Brain pericyte (primary cell): ENCODE data around the gene LRRC3.

Experiments
- DNase-seq: peaks from one replicate; pipeline ENCODE4 v3.0.0-alpha.2; 2012; ENCODE audit warnings: low read depth, low spot score

LRRC3 gene

DNA sequence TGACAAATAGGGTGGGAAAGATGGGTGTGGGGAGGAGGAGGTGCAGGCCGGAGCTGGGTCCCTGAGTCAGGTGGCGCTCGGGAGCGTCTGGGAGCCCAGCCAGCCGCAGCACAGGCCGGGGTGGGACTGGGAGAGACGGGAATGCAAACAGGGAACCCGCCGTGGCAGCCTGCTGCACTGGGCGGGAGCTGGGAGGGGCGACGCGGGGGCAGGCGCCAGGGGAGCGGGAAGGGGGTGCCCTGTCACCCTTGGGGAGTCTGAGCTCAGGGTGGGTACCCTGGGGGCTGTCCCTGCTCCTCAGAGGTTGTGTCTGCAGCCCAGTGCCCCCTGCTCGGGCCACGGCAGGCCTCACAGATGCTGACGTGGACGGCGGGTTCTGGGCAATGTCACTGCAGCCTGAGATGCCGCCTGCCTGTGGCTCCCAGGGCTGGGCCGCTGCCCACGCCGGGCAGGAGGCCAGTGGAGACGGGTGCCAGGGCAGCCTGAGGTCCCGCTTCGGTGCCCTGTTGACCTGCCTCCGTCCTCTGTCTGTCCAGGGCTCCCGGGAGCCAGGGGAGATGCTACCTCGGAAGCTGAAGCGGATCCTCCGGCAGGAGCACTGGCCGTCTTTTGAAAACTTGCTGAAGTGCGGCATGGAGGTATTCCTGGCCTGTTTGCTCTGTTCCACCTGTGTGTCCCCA, 16.6 kb upstream of the LRRC3 start:
- no peak for DNase-seq

DNA sequence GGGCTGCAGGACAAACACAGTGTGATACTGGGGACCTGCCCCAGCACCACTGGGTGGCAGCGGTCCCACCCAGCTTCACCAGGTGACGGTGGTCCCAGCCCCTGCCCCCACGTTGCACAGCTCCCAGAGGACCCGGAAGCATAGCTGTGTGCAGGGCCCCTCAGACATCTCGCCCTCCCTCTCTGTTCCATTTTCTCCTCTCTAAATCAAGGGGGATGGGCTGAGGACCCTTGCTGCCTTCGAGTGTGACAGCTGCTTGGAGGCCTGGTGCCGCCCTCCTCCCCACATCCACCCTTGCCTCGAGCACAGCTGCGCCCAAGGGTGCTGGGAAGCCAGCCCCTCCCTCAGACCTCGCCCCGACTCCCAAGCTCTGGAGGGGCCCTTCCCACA, 16.1 kb upstream of the LRRC3 start:
- no peak for DNase-seq

DNA sequence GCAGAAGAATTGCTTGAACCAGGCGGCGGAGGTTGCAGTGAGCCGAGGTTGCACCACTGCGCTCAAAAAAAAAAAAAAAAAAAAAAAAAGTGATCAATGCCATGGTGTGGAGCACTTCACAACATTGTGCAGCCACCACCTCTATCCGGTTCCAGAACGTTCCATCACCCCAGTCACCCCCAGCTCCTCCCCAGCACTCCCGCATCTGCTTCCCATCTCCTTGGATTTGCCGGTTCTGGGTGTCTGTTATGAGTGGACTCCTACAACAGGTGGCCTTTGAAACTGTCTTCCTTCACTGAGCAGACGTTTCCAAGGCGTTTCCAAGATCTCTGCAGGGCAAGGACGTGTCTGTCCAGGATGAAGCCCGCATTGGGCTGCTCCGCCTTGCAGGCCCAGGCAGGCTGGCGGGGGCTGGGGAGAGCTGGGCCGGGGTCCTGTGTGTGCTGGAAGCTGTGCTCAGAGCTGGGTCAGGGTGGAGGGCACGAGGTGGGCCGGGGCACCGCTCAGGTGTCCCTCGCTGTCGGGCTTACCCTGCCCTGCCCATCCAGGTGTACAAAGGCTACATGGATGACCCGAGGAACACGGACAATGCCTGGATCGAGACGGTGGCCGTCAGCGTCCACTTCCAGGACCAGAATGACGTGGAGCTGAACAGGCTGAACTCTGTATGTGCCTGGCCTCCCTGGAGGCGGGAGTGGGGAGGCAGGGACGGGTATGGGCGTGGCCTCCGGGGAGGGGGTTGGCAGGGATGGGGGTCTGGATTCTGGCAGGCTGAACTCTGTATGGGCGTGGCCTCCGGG, 14.9 kb upstream of the LRRC3 start:
- DNase-seq = no peak

DNA sequence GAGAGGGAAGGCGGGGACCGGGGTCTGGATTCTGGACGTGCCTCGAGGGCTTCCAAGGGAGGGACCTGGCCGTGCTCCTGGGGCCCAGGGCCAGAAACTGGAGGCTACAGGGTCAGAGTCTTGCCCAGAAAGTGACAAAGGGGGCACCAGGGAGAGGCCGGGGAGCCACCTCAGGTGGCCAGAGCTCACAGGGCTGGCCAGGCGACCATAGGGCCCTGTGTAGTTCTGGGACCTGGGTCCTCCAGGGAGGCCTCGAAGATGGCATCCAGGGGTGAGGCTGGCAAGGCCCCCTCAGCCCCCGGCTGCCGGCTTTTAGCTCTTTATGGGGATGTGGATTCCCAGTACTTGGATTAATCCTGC, 14.3 kb upstream of the LRRC3 start:
- no peak for DNase-seq

DNA sequence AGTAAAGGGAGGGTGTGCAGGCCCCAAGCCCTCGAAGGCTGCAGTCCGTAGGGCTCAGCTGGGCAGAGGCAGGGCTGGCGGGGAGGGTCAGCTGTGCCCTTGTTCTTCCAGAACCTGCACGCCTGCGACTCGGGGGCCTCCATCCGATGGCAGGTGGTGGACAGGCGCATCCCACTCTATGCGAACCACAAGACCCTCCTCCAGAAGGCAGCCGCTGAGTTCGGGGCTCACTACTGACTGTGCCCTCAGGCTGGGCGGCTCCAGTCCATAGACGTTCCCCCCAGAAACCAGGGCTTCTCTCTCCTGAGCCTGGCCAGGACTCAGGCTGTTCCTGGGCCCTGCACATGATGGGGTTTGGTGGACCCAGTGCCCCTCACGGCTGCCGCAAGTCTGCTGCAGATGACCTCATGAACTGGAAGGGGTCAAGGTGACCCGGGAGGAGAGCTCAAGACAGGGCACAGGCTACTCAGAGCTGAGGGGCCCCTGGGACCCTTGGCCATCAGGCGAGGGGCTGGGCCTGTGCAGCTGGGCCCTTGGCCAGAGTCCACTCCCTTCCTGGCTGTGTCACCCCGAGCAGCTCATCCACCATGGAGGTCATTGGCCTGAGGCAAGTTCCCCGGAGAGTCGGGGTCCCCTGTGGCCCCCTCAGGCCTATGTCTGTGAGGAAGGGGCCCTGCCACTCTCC, 13.6 kb upstream of the LRRC3 start:
- no peak for DNase-seq

DNA sequence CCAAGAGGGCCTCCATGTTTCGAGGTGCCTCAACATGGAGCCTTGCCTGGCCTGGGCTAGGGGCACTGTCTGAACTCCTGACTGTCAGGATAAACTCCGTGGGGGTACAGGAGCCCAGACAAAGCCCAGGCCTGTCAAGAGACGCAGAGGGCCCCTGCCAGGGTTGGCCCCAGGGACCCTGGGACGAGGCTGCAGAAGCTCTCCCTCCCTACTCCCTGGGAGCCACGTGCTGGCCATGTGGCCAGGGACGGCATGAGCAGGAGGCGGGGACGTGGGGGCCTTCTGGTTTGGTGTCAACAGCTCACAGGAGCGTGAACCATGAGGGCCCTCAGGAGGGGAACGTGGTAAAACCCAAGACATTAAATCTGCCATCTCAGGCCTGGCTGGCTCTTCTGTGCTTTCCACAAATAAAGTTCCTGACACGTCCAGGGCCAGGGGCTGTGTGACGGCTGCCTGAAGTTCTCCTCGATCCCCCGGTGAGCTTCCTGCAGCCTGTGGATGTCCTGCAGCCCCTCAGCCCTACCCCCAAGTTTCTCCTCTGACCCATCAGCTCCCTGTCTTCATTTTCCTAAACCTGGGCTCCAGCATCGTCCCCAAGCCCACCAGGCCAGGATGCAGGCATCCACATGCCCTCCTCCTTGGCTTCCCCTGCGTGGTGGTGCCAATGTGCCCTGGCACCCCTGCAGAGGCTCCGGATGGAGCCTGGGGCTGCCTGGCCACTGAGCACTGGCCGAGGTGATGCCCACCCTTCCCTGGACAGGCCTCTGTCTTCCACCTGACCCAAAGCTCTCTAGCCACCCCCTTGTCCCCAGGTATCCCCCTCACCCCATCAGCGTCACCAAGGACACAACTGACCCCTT, 12.8 kb upstream of the LRRC3 start:
- no peak for DNase-seq

DNA sequence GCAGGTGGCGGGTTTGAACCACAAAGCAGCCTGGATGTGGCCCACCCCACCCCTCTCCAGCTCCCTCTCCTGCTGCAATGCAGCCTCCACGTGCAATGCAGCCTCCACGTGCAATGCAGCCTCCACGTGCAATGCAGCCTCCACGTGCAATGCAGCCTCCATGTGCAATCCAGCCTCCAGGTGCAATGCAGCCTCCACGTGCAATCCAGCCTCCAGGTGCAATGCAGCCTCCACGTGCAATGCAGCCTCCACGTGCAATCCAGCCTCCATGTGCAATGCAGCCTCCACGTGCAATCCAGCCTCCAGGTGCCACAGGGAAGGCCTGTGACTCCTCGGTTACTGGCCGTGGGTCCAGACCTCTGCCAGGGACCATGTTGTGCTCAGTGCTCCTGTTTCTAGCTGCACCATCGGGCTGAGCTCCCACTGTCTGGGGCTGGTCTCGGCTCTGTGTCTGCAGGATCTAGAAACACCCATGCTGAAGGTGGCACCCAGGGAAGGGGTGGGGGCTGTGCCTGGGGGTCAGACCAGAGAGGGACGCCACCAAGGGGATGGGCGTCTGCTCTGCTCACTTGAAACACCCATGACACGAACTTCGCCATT, 11.9 kb upstream of the LRRC3 start:
- DNase-seq = no peak

DNA sequence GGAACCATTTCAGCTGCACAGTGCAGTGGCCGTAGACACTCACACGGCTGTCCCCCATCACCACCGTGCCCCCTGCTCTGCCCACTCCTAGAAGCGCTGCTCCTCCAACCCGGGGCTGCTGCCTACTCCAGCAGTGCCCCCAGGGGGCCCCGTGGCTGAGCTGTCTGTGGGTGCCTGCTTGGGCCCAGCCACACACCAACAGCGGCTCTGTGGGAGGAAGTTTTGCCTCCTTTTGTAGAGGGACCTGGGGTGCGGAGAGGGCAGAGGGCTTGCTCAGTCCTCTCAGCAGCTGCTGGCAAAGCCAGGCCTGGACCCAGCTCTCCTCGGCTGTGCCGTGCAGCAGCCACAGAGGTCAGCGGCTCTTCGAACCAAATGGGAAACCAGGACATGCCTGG, 11.4 kb upstream of the LRRC3 start:
- DNase-seq = no peak

DNA sequence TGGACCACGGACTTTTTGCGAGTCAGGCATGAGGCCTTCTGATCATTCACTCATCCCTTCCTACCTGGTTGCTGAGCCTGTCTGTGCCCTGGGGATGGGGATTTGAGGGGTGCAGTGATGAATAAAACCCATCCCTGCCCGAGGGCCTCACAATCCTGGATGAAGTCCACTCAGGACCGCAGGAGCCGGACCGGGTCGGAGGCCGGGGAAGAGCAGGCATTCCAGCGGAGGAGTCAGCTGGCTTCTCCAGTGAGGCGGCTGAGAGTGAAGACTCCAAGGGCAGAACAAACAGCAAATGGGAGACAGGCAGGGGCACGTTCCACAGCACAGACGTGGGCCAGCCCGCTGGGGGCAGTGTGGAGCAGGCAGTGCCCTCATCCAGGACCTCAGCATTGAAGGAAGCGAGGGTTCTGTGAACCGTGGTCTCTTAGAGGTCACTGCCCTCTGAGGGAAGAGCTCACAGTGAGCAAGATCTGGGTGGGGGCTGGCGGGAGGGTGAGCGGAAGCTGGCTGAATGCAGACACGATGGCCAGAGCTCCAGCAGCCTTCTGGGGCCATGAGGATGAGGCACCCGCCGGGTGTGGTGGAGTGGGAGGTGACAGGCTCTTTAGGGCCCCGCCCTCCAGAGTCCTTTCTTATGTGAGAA, 10.9 kb upstream of the LRRC3 start:
- DNase-seq = no peak

DNA sequence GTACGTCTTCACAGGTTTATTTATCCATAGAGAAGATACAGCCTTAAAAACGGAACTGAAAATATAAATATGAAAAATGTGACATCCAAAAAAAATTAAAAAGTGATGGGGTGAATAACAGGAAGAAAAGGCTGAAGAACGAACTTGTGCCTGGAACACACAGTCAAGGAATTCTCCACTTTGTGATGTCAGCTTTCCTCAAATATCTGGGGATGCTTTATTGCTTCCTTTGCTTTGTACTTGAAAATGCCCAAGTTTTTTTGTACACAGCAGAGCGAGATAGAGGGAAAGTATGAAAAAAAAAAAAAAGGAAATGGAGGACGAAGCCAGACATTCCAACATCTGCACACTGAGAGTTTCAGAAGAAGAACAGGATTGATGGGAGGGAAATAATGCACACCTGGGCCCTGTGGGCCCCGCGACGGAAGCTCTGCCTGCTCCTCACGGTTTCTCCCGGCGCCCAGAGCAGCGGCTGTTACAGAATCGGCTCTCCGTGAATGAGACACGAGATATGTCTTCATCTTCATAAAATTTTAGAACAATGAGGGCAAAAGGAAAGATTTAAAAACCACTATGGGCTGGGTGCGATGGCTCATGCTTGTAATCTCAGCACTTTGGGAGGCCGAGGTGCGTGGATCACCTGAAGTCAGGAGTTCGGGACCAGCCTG, 10.0 kb upstream of the LRRC3 start:
- DNase-seq = no peak

DNA sequence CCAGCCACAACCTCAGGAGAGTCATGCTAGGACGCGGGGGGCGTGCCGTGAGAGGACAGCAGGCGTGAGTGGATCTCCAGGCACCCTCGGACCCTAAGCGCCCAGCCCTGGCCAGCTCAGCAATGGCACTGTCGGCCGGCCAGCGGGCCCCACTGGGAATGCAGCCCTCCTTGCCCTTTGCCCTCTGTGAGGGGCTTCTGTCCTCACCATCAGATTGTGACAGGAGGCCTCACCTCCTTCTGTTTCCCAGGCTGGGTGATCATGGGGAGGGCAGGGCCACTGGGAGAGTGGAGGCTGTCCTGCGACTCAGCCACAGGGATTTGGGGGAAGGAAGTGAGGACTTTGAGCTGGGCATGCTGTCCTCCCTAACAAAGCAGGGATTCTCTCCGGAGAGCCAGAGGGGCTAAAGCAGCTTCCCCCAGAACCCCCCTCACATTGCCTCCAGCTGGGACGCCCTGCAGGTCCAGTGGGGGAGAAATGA, 6.6 kb upstream of the LRRC3 start:
- DNase-seq = no peak

DNA sequence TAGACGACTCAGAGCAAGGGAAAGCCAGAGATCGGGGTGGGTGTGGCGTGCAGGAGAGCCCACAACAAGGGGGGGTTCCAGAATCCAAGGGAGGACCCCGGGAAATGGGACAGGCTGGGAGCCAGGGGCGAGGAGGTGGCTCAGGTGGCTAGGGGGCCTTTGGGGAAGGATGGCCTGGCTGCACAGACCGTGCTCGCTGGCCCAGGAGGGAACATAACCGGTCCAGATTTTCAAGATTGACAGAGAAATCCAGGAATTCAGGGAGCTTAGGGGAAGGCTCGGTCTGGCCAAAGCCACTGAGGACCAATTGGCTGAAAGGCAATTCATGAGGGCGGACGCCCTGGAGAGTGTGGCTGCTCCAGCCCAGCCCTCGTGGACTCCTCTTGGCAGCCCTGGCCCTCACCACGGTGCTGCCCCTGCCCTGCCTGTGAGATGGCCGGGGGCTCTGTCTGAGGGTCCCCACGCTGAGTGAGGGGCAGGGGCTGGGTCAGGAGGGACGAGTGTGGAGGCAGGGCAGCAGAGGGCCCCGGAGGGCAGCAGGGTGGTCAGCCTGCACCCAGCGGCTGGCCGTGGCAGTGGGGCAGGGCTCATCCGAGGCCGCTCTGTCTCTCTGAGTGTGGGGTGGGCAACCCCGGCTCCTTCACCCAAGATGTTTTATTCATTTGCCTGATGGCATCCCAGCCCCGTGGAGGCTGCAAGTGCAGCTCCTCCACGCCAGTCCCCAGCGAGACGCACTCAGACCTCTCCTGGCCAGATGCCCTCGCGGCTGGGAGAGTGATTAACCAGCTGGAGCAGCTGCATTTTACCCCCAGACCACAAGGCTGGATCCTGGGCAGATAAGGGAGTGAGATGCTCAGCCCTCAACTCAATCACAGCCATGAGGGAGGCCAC, 5.6 kb upstream of the LRRC3 start:
- no peak for DNase-seq

DNA sequence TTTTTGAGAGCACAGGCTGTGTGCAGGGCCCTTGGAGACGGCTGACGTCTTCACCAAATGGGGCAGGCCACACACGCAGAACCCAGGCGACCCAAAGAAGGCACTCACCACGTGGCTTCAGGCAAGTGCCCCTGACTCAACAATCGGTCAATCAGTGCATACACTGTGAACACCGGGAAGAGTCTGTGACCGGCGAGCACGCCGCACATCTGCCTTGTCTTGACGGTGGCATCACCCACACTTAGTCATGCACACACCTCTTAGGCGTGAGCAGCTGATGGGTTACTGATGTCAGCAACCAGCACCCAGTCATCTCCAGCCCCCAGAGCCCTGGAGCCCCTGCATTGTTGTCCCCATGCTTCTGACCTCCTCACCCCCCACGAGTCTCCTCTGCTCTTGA, 4.9 kb upstream of the LRRC3 start:
- no peak for DNase-seq

DNA sequence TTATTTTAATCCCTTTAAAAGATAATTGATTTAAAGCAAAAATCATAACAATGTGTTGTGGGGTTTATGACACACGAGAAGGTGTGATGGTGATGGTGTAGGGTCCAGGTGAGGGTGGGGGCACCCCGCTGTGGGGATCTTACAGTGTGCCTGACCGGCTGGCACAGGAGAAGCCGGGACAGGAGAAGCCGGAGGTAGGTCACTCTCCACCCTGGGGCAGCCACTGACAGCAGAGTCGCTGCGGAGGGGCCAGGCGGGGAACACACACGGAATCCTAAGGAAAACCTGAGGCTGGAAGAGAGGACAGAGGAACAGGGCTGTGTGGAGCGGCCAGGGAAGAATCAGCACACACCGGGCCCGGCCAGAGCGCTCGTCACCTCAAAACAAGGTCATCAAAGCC, 4.3 kb upstream of the LRRC3 start:
- no peak for DNase-seq

DNA sequence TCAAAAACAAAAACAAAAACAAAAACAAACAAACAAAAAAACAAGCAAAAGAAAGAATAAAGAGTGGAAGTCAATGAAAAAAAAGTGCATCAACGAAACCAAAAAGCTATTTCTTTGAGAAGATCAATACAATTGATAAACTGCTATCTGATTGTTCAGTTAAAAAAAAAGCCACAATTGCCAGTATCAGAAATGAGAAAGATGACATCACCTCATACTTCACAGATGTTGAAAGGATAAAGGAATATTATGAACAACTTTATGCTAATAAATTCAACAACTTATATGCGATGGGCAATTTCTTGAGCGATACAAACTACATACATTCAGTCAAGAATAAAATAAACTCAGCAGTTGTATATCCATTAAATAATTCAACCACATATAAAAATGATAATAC, 2.2 kb upstream of the LRRC3 start:
- no peak for DNase-seq

DNA sequence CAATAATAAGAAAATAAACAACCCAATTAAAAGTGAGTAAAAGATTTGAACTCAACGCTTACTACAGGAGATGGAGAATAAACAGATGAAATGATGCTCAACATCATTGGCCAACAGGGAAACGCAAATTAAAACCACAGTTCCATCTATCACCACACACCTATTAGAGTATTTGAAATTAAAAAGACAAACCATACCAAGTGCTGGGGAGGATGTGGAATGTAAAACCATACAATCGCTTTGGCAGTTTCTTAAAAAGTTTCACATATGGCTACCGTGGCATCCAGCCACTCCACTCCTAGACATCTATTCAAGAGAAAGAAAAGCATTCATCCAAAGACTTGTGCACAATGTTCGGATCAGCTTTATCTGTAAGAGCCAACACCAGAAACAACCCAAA, 1.3 kb upstream of the LRRC3 start:
- no peak for DNase-seq

DNA sequence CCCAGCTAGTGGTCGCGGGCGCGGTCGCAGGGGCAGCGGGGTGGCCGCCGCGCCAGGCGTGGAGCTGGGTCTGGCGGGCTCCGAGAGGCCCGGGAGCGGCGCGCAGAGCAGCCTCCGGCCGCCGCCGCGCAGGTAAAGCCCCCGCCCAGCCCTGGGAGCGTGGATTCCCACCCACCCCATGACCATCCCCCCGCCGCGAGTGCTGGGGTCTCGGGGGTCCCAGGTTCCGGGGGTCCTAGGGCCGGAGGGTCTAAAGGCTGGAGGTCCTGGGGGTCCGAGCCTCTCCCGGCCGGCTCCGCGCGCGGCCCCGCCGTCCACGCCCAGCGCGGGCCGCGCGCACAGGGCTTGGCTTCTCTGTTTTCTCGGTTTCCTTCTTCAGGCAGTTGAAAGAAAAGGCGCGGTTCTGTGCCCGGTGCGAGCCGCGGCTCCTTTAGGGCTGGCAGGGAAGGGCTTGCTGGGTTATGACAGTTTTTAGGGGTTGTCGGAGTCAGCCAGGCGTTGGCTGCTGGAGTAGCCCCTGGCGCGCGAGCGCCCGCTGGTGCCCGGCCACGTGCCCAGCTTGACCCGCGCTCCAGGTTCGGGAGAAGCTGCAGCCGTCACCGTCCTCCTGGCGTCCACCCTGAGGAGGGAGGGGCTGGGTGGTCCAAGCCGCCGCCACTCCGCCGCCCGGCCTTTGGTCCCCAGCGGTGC, 359 bp downstream of the LRRC3 start:
- no peak for DNase-seq

DNA sequence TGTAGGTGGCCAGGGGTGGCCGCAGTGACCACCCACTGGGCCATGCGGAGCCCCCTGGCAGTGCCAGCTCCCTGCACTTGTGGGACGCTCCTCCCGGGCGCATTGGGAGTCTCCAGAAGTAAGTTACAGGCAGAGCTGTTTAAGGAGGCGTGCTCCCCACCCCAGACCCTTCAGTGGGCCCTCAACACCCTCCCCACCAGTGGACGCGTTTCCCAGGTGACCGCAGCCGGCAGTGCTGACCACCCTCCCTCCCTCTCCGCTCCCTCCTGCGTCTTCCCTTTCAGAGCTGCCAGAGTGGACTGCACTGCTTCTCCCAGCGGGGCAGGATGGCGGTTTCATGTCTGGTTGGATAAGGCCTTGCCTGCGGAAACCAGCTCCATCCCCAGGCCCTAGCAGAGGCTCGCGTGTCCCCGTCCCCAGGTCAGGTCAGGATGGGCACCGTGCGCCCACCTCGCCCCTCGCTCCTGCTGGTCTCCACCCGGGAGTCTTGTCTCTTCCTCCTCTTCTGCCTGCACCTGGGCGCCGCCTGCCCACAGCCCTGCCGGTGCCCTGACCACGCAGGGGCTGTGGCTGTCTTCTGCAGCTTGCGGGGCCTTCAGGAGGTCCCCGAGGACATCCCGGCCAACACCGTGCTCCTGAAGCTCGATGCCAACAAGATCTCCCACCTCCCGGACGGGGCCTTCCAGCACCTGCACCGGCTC, 1.1 kb downstream of the LRRC3 start:
- no peak for DNase-seq
